Body of pancreas (tissue), 4 donors: ENCODE measurements around the gene CDH7.

Experiments used
- POLR2A ChIP-seq, 3 donors: fragments of 450-650 bp; IDR thresholded peaks; one replicate each; pipeline ENCODE4 v1.6.1; 2016; ENCODE audit warnings: antibody characterized with exemption in 3 of 3, mild to moderate bottlenecking in 2 of 3
- TF ChIP-seq, protein P1 (sequence below), 7 experiments: fragments of 450-650 bp in 4 of 7; fragments of 200-600 bp in 3 of 7; sonication (generic) in 3 of 7; IDR thresholded peaks; one replicate each; pipeline ENCODE4 v1.5.1; 2016 to 2019; ENCODE audit warnings: antibody characterized with exemption in 7 of 7

GRCh38 chr18:65711493-65711892, 39.3 kb upstream of the CDH7 start:
- TF ChIP-seq, protein P1, sequence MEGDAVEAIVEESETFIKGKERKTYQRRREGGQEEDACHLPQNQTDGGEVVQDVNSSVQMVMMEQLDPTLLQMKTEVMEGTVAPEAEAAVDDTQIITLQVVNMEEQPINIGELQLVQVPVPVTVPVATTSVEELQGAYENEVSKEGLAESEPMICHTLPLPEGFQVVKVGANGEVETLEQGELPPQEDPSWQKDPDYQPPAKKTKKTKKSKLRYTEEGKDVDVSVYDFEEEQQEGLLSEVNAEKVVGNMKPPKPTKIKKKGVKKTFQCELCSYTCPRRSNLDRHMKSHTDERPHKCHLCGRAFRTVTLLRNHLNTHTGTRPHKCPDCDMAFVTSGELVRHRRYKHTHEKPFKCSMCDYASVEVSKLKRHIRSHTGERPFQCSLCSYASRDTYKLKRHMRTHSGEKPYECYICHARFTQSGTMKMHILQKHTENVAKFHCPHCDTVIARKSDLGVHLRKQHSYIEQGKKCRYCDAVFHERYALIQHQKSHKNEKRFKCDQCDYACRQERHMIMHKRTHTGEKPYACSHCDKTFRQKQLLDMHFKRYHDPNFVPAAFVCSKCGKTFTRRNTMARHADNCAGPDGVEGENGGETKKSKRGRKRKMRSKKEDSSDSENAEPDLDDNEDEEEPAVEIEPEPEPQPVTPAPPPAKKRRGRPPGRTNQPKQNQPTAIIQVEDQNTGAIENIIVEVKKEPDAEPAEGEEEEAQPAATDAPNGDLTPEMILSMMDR (IDR thresholded peaks at IDR 0.05) = no peak
- no peak for TF ChIP-seq POLR2A (IDR thresholded peaks at IDR 0.05)
